Large intestine (tissue), 3 donors: ENCODE data around the gene LRMDA. TPM values are rescaled to one million over a fixed set of nuclear protein-coding genes. Genes with fewer than 3 reads are reported as not detected.

Experiments
- DNase-seq, 2 donors: peaks; one replicate each; pipeline versions ENCODE4 v3.0.0 to v3.0.0-alpha.2; 2013
- H3K27ac ChIP-seq: one replicate; pipeline ENCODE4 v1.5.1; 2013; ENCODE audit warnings: low read length
- H3K27me3 ChIP-seq: 2 replicates; pipeline ENCODE4 v1.6.1; 2013; ENCODE audit warnings: low read length; ENCODE audit not compliant: control insufficient read depth, insufficient read depth
- H3K36me3 ChIP-seq: 2 replicates; pipeline ENCODE4 v1.6.1; 2013; ENCODE audit warnings: low read length; ENCODE audit not compliant: control insufficient read depth, insufficient read depth
- H3K4me1 ChIP-seq: one replicate; pipeline ENCODE4 v1.6.1; 2013; ENCODE audit warnings: low read length; ENCODE audit not compliant: control insufficient read depth, insufficient read depth
- H3K4me3 ChIP-seq: one replicate; pipeline ENCODE4 v1.5.1; 2013; ENCODE audit warnings: low read length
- H3K9me3 ChIP-seq: one replicate; pipeline ENCODE4 v1.6.1; 2013; ENCODE audit warnings: mild to moderate bottlenecking, low read depth, low read length, moderate library complexity; ENCODE audit not compliant: control insufficient read depth
- WGBS: methylation state at CpG from one replicate; pipeline ENCODE4 v1.1.5; 2013; ENCODE audit warnings: low lambda C conversion rate; ENCODE audit not compliant: insufficient coverage; 5-methylcytosine and 5-hydroxymethylcytosine counted together
- polyA plus RNA-seq: library from polyadenylated mRNA; unstranded; fragments of 120-200 nt; gene quantifications from one replicate; pipeline ENCODE4 v1.2.1, GENCODE V29; 2013

Gene LRMDA
- polyA plus RNA-seq, 1 donor = 5.3 TPM

DNA sequence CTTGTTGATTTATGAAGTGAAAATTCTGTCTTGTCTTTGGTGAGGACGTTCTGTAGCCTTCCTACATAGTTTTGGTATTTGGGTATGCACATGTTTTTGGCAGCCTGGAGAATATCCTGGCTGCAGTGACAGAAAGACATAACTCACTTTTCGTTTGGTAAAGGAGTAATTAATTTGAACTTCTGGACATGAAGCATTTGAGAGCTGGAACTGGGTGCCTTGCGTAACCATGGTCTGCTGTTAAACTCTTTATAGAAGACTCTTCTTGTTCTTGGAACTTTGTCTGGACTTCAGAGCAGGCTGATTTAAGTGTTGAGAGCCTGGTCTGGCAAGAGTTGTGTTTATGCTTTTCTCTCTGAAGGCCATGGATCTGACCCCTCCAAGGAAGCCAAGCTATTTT lies 231.3 kb downstream of the LRMDA start:
- WGBS = 40% methylated on average over 1 of the region's 3 CpGs
- Histone ChIP-seq H3K27me3 (no peaks in the 10 kb centered on the region), H3K4me3 (no peak overlapping the region), H3K27ac (no peak overlapping the region), H3K9me3 (no peaks in the 10 kb centered on the region), H3K36me3 (no peaks in the 10 kb centered on the region), H3K4me1 (no peaks in the 10 kb centered on the region)
- DNase-seq = peak in 1 of 2 donors; percentile 22

DNA sequence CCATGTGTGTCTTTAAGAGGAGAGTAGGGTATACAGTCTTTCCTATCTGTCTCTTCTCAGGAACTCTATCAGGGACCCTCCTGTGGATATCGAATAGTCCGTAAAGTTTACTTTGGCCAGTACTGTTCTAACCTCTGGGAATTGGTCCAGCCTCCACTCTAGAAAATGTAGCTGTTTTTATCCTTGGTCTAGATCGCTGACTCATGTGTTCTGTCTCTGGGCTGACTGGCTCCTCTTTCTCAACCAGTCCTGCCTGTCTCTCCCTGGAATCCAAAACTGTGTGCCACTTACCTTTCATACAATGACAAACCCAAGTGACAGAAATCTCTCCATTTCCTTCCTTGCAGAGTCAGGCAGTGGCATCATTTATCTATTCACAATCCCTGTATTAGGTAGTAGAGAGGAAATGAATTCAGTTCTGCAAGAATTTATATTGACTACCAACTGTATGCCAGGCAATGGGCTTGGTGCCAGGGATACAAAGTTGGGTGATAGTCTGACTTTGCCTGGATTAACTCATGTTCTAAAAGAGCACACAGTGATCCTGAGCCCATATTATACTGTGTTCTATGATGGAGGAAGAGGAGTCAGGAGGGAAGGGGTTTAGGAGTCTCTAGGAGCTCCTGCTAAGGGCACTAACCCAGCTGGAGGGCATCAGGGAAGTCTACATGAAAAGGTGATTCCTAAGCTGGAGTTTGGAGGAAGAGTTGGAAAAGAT lies 232.7 kb downstream of the LRMDA start:
- no peaks in the 10 kb centered on the region for H3K36me3 ChIP-seq
- no peak for DNase-seq
- no peaks in the 10 kb centered on the region for H3K27me3 ChIP-seq
- H3K4me3 ChIP-seq = no peak overlapping the region
- WGBS = no CpG with 5 or more reads among the region's 3 CpGs
- H3K27ac ChIP-seq = no peak overlapping the region
- no peaks in the 10 kb centered on the region for H3K4me1 ChIP-seq
- no peaks in the 10 kb centered on the region for H3K9me3 ChIP-seq

DNA sequence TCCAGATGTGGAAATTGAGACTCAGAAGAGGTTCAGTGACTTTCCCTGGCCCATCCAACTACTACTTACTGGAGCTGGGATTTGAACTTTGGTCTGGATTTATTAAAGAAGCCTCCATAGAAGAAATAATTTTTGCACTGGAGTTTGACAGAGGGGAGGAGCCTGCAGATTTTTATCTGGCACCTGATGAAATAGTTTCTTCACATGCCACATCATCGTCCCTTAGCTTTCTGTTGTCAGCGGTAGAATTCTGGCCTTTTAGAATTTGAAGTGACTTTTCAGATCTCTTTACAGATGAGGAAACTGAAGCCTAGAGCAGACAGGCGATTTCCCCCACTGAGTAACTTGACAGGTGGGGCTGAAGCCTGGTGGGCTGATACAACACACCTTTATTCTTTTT lies 233.5 kb downstream of the LRMDA start:
- H3K27ac ChIP-seq = no peak overlapping the region
- H3K36me3 ChIP-seq = no peaks in the 10 kb centered on the region
- WGBS = no CpG with 5 or more reads among the region's 3 CpGs

DNA sequence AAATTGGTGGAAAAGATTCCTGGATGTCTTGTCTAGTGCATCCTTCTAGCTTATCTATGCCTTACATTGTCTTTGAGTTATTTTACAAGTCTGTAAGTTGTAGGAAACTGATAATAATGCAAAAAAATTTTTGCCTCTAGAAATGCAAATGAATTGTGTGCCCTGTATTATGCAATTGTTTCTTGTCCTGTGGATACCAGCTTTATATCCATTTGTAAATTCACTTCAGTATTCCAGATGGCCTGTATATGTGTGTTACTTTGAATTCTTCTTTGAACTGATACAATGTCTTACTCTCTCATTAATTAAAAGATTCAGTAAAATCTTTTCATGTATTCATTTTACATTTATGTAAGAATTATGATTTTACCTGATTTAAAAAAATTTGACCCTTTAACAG lies 234.3 kb downstream of the LRMDA start:
- H3K4me1 ChIP-seq = no peaks in the 10 kb centered on the region

More for the DNA sequence above, 233.5 kb downstream of the LRMDA start:
- peak in 1 of 2 donors; percentile 35 for DNase-seq
- H3K4me3 ChIP-seq = no peak overlapping the region
- no peaks in the 10 kb centered on the region for H3K27me3 ChIP-seq
- H3K9me3 ChIP-seq = no peaks in the 10 kb centered on the region
- H3K4me1 ChIP-seq = no peaks in the 10 kb centered on the region

DNA sequence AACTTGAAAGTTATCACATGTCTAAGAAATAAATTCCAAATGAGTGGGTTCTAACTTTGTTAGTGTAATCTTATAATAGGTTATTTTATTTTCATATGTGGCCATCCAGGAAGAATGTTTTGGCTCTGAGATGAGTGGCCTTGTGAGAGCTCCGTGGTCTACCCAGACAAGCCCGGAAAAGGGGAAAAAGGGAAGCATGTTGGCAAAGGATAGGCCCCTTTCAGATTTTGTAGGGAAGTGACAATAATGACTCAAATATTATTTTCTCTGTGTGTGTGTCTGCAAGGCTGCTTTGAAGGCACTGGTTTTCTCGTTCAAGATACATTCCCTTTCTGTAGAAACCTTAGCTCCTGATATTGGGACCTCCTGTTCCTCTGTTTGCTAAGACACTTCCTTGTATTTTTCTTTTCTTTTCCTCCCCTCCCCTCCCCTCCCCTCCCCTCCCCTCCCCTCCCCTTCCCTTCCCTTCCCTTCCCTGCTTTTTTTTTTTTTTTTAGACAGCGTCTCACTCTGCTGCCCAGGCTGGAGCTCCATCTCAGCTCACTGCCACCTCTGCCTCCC lies 240.8 kb downstream of the LRMDA start:
- Histone ChIP-seq H3K27me3 (no peaks in the 10 kb centered on the region), H3K4me3 (no peak overlapping the region), H3K27ac (no peak overlapping the region), H3K9me3 (no peaks in the 10 kb centered on the region), H3K4me1 (no peaks in the 10 kb centered on the region), H3K36me3 (no peaks in the 10 kb centered on the region)
- 100% methylated on average over 2 of the region's 4 CpGs for WGBS
- DNase-seq = no peak

More for the DNA sequence above, 234.3 kb downstream of the LRMDA start:
- no peak overlapping the region for H3K4me3 ChIP-seq
- DNase-seq = no peak
- no peak overlapping the region for H3K27ac ChIP-seq
- no peaks in the 10 kb centered on the region for H3K9me3 ChIP-seq
- H3K36me3 ChIP-seq = no peaks in the 10 kb centered on the region
- no peaks in the 10 kb centered on the region for H3K27me3 ChIP-seq

DNA sequence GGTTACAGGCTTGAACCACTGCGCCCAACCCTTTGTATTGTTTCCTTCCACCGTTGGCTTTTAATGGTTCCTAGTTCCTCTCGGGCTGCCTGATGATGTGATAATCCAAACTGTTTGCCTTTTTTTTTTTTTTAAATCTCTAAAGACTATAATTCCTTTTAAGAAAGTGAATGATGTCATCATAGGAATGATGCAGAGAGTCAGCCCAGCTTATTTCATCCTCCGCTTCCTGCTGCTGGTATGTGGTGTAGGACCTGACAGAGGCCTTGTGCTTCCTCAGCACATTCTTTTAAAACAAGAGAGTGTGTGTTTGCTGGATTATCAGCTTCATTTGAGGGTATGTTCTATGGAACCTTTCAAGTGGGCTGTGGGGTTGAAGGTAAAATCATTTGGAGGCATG lies 241.4 kb downstream of the LRMDA start:
- H3K27me3 ChIP-seq = no peaks in the 10 kb centered on the region
- H3K27ac ChIP-seq = no peak overlapping the region
- WGBS = no CpG with 5 or more reads among the region's 4 CpGs
- no peaks in the 10 kb centered on the region for H3K9me3 ChIP-seq
- H3K4me3 ChIP-seq = no peak overlapping the region
- no peaks in the 10 kb centered on the region for H3K4me1 ChIP-seq
- H3K36me3 ChIP-seq = no peaks in the 10 kb centered on the region
- no peak for DNase-seq

DNA sequence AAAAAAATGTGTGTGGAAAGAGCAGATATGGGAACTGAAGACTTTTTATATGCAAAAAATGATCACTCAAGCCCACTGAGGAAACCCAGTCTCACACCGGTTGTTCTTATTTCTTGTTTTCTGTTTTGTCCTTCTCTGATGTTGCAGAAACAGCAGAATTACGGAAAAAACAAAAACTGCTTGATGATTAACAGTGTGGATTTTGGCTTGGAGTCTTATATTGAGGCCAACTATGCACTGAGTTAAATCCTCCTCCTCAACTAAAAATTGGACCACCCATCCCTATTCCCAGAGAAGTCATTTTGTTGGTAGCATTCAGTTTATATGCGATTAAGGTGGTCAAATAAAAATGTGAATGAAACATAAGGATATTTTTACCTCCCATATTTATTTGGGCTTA lies 246.1 kb downstream of the LRMDA start:
- no peaks in the 10 kb centered on the region for H3K36me3 ChIP-seq
- no peaks in the 10 kb centered on the region for H3K9me3 ChIP-seq
- DNase-seq = no peak
- no peak overlapping the region for H3K27ac ChIP-seq
- no peak overlapping the region for H3K4me3 ChIP-seq
- 85% methylated on average over 3 of the region's 3 CpGs for WGBS
- H3K4me1 ChIP-seq = no peaks in the 10 kb centered on the region
- no peaks in the 10 kb centered on the region for H3K27me3 ChIP-seq

DNA sequence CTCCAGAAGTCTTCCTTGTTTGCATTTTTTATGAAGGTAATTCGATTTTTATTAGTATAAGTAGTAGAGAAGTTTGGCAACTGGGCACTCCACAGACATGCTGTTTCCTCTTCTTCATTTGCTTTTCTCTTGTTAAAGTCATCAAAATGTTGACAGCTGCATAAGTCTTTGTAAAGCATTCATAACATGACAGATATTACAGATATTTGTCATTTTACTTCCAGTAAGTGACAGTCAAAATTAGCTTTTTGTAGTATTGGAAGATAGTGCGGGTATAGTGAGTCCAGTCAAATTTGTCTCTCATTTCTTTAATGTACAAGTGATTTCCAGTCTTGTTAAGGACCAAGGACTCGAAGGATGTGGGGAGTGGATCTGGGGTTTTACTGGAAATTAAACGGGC lies 247.1 kb downstream of the LRMDA start:
- Histone ChIP-seq H3K4me3 (no peak overlapping the region), H3K27ac (no peak overlapping the region), H3K9me3 (no peaks in the 10 kb centered on the region), H3K36me3 (no peaks in the 10 kb centered on the region), H3K4me1 (no peaks in the 10 kb centered on the region), H3K27me3 (no peaks in the 10 kb centered on the region)
- no CpG with 5 or more reads among the region's 4 CpGs for WGBS
- no peak for DNase-seq

DNA sequence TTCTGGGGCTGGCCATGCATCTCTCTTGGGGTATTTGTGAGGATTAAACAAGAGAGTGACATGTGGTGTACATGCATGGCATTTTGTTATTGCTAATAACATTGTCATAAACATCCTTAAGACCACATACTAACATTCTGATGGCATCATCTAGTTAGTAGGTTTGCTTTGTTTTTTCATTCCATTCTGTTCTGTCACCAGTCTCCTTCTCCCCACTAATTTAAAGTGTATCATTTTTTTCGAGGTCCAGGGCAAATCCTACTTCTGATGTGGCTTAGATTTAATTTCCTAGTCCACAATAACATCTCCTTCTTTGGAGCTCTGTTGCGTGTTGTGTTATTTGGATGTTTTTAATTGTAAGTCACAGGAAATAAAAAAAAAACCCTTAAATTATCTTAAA lies 248.1 kb downstream of the LRMDA start:
- Histone ChIP-seq H3K27me3 (no peaks in the 10 kb centered on the region), H3K4me1 (no peaks in the 10 kb centered on the region), H3K27ac (no peak overlapping the region), H3K36me3 (no peaks in the 10 kb centered on the region), H3K4me3 (no peak overlapping the region), H3K9me3 (no peaks in the 10 kb centered on the region)
- DNase-seq = no peak
- WGBS = no CpG with 5 or more reads among the region's 2 CpGs

DNA sequence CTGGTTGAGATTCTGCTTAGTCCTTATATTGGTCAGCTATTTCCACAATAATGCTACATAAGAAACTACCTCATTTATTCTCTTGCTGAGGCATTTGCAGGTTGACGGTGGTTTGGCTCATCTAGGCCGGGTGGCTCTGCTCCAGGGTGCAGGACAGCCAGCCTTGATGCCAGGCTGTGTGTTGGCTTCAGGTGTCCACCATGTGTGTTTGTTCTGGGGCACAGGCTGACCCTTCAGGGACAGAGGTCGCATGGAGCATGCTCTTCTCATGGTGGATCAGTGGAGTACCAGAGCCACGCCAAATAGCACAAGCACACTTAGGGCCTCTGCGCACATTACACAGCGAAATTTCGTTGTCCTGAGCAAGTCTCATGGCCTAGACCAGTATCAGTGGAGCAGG lies 249.9 kb downstream of the LRMDA start:
- H3K4me3 ChIP-seq = no peak overlapping the region
- peaks cover 11% of the 10 kb centered on the region for H3K4me1 ChIP-seq
- no peaks in the 10 kb centered on the region for H3K36me3 ChIP-seq
- no peaks in the 10 kb centered on the region for H3K9me3 ChIP-seq
- DNase-seq = no peak
- H3K27me3 ChIP-seq = no peaks in the 10 kb centered on the region
- no CpG with 5 or more reads among the region's 7 CpGs for WGBS
- no peak overlapping the region for H3K27ac ChIP-seq
